GM23248 (cell line): ENCODE measurements around the gene NTNG1.

ENCODE experiments used
- EZH2 ChIP-seq: fragments of 200-600 bp; sonication (generic); IDR thresholded peaks from 2 replicates; pipeline ENCODE4 v1.6.1; 2018; ENCODE audit warnings: antibody characterized with exemption, mild to moderate bottlenecking; ENCODE audit not compliant: insufficient read depth, poor library complexity, severe bottlenecking
- EZH2phosphoT487 ChIP-seq: fragments of 200-600 bp; sonication (generic); IDR thresholded peaks from 2 replicates; pipeline ENCODE4 v1.6.1; 2018; ENCODE audit warnings: antibody characterized with exemption, moderate library complexity, mild to moderate bottlenecking, low read depth; ENCODE audit not compliant: insufficient read depth

DNA sequence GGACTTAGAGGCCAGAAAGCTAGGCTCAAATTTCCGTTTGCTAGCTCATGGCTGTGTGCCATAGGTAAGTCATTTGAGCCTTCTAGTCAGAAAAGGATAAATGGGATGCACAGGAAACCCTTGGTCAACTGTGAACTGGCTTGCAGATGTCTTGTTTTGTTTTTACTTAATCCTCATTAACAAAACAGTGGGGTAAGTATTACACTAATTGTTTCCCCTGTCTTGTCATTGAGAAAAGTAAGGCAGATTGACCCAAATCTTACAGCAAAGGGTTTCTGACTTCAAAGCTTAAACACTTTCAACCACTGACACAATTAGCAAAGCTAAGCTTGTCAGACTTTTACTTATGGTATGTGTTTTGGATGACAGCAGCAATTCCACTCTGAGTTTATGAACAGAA, 291.3 kb downstream of the NTNG1 start:
- TF ChIP-seq EZH2phosphoT487 (no peak), EZH2 (no peak)
